SKM-1 (cell line): ENCODE data around the gene MFAP4.

Source experiments
- DNase-seq: peaks from one replicate; lab custom pipeline; 2025; ENCODE audit not compliant: unreplicated experiment; lab: John Stamatoyannopoulos, UW

MFAP4 gene

DNA sequence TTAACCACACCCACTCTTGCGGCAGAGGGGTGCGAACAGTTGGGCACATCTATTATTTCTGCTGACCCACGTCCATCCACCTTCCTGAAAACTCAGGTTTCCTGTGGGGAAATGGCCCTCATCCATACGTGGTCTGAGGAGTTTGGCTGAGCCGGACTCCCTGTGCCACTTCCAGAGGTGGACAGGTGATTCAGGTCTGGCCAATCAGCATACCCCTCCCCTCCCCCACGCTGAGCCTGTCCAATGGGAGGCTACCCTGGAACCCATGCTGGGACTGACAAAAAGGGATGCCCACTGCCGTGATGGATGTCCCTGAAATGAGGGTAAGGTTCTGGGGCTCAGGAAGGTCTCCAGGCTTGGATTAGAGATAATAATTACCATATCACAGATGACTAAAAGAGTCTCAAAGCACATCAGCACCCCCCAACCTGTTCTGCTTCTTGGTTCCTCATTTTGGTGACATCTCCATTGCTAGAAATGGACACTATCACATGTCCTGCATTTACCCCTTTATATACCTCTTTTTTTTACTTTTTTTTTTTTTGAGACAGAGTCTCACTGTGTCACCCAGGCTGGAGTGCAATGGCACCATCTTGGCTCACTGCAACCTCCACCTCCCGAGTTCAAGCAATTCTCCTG, 14.0 kb downstream of the MFAP4 start:
- DNase-seq, result no peak

GRCh38 chr17:19372439-19372838, 14.6 kb downstream of the MFAP4 start:
- DNase-seq, result no peak

DNA sequence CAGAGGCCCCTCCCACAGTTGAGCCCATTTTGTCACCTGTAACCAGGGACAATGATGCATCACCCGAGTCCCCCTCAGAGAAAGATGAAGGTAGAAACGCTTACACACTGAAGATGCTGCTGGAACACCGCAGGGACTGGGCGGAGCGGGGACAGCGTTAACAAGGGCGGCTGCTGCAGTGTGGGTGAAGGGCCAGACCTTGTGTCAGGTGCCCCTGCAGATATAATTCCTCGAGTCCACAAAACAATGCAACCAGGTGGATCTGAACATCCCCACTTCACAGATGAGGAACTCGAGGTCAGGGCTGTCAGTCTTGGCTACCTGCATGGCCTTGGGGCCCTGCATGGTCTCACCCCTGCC, 15.0 kb downstream of the MFAP4 start:
- DNase-seq, result no peak

DNA sequence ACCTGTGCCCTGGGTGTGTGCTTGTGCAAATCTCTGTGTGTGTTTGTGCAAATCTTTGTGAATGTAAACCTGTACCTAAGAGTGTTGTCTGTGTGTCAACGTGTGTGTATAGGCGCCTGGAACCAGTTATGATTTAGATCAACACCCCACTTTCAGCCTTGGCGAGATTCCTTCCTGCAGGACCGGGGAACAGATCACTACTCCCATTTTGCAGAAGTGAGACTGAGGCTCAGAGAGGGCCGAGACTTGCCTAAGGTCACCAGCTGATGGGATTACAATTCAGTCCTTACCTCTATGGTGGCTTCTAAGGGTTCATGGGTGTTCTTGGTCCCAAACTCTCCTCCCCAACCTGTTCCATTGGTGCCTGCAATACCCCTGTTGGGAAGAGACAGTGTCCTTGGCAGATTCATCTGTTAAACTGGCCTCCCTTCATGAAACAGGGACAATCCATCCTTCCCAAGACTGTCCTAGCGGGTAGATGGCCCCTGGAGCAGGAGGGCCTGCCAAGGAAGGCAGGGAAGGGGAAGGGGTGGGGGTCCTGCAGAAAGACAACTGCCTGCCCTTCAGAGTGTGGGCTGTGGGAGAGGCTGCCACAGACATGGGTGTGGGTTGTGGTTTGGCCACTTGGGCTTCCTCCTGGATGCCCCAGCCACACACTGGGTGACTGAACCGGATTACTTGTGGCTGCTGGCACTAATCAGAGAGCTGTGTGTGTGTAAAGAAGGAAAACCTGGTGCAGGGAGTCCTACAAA, 15.6 kb downstream of the MFAP4 start:
- no peak for DNase-seq

GRCh38 chr17:19370493-19370960, 16.5 kb downstream of the MFAP4 start:
- DNase-seq, result peak; percentile 67

DNA sequence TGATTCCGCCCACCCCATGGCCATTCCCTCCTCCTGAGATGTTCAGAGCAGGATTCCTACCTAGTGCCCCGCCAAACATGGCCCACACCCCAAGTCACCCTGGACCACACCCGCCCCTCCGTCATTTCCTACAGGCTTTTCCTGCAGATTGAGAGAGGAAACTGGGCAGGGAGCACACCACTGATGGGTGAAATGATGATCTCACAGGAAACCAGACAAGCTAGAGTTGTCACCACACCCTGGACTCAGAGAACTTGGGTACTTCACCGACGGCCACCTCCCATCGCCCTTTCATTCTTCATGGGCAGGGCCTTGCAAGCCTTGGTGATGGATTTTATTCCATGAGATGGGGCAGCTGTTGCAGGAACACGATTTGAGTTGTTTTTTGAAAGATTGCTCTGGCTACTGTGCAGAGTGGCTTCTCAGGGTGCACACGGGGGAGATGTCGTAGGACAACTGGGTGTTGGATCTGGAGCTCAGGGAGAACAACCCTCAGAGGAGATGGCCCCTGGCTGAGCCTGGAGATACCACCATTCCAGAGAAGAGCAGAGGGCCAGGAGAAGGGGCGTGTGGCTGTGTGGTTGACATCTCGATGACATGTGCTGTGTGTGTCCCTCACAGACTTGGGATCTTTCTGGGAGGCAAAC, 17.0 kb downstream of the MFAP4 start:
- no peak for DNase-seq

- DNase-seq, result no peak
Observed at GRCh38 chr17:19369107-19369778, 17.7 kb downstream of the MFAP4 start.

- DNase-seq, result no peak
Observed at GRCh38 chr17:19368229-19368628, 18.8 kb downstream of the MFAP4 start.

GRCh38 chr17:19366637-19366972, 20.4 kb downstream of the MFAP4 start:
- no peak for DNase-seq

DNA sequence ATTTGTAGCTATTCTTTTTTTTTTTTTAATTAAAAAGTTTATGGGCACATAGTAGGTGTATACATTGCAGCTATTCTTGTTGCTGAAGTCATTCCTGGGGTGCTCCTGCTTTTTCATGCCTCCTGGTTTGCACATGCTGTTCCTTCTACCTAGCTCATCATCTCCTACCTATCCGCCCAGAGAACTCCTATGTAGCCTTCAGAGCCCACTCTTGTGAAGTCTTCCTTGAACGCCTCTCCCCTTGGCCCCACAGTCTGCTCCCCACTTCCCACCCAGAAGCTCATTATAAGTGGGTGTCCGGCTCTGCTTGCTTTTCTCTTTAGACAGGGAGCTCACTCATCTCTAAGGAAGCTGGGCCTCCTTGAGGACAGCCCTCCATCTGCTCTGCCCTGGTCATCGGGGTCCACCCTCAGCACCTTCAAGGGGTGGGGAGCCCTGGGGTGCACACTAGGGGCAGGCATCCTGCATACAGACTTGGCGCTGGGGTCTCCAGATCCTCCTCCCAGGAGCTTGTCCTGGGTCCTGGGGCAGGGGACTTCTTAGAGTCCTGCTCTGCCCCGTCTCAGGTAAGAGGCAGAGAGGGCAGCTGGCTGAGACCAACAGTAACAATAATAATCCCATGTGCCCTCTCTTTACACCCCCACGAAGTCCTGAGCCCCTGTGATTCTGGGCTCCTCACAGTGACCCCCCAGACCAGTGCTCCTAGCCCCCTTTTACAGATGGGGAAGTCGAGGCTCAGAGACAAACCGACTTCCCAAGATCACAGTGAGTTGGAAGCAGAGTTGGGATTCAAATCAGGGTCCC, 21.0 kb downstream of the MFAP4 start:
- no peak for DNase-seq

DNA sequence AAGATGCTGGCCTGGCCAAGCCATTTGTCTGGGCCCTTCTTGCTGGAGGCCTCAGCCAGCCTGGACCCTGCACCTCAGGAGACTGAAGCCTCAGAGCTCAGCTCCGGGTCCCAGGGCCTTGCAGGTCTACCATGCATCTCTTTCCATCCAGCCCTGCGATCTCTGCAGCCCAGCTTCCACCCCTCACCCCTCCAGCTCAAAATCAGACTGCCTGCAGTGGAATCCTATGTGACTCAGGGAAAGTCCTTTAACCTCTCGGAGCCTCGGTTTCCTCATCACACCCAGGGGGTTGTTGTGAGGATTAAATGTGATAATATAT, 21.5 kb downstream of the MFAP4 start:
- no peak for DNase-seq

- DNase-seq, result no peak
Observed at GRCh38 chr17:19364699-19365498, 22.1 kb downstream of the MFAP4 start.

DNA sequence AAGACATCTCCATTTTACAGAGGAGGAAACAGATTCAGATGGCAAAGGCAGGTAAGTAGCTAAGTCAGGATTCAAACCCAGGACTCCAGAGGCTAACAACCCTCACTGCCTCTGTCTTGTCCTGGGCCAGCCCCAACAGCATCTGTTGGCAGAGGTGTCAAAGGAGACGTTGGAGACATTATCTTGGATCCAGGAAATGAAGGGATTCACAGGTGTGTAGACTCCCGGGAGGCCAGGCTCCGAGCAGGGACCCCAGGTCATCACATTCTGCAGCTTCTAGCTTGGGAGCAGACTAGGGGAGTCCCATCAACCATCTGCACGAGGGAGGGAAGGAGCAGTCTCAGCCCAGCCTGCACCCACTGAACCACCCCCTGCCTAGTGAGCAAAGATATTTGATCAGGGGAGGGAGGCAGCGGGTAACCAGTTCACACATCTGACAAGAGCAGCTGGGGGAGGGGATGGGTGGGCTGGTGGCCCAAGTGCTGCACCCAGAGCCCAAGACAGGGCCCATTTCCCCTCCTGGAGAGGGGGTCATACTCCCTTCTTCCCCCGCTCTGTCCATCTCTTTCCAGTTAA, 23.4 kb downstream of the MFAP4 start:
- no peak for DNase-seq

GRCh38 chr17:19363114-19363438, 23.9 kb downstream of the MFAP4 start:
- DNase-seq, result no peak

DNA sequence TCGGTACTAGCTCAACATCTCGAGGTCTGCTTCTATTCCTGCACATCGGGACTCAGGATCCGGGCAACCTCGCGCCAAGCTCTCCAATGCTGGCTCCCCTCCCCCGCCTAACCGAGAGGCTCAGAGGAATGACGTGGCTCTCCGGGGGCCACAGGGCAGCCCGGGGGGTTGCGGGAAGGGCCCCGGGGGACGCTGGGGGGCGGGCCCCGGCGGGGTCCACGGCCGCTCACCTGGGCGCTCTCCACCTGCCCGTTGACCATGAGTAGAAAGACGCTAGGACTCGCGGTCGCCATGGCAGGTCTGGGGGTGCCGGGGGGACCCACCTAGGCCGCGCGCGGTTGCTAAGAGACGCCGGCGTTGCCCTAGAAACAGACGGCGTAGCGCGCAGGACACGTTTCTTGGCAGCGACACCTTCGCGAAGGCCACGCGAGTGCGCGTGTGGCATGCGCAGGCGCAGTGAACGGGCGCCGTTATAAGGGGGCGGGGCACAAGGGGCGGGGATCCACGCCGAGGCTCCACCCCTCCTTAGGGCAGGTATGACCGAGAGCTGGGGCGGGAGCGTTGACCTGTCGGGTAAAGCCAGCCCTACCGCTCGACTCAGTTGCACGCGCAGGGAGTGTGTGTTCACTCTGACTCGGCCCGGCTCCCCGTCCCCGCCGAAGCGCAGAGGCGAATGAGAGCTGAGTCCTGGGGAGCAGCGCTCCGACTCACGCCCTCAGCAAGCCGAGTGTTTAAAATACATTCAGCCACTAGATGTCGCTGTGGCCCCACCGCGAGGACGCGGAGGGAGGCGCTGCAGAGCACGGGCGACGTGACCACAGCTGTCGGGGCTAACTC, 24.5 kb downstream of the MFAP4 start, which contains the start of gene B9D1:
TSS of gene B9D1 (minus strand) at position 447 of the 837 bp plus-strand sequence. CDS start at position 293, 154 bp downstream.
- DNase-seq, result peak; percentile 79

DNA sequence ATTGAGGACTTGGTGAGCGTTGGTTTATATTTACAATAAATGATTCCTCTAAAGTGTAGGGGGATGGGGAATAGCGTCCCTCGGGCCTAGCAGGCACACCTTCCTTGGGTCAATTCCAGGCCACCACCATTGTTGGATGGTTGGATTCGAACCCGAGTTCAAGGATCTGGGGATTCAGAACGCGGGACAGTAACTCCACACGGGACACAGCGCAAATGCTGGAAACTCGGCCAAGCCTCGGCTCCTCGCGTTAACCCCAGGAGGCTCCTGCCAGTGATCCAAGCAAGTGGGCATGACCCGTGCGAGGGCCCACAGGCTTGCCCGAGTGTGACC, 25.1 kb downstream of the MFAP4 start:
- DNase-seq, result no peak

DNA sequence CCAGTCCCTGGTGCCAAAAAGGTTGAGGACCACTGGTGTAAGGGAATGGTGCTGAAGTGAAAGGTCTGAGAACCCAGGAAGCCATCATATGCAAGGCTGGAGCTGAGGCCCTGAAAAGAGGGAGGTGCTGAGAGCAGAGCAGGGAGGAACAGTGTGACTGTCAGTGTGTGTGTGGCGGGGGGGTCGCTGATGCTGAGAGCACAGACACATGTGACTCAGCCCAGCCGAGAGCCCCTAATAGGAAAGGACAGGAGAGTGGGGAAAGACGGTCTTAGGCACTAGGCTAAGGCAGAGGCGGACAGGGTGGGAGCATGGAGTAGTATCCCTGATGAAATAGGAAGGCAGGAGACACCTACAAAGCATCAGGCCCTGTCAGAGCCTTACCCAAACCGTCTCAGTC, 25.7 kb downstream of the MFAP4 start:
- no peak for DNase-seq

- DNase-seq, result no peak
Observed at GRCh38 chr17:19360772-19361171, 26.2 kb downstream of the MFAP4 start.

GRCh38 chr17:19359856-19360255, 27.1 kb downstream of the MFAP4 start:
- no peak for DNase-seq
